ENCODE data around the gene AHI1. TPM values are rescaled to one million over a fixed set of nuclear protein-coding genes. Genes with fewer than 3 reads are reported as not detected.

AHI1 gene
- total and polyA plus RNA-seq, 2 donors (not counting 1 experiment from before 2014, with no cell fraction given): 8.3 to 61.7 TPM

DNA sequence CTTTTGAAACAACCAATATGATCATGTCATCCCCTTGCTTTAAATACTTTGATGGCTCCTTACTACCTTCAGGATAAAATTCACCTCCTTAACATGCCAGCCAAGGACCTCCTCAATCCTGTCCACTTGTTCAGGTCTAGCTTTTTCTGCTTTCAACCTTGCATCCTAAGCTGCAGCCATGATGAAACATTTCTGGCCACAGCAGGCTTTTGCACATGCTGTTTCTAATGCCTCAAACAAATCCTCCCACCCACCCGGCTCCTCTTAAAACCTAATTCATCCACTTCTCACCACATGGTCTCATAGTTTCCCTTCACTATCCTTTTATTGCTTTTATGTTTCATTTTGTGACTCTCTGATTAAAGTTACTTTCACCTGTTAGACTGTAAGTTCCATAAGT is 191.9 kb downstream of the AHI1 start:
- H3K4me3 ChIP-seq (ENCODE audit: control extremely low read depth in 1 of 5, extremely low read depth in 1 of 5, insufficient read depth in 1 of 5, low read depth in 2 of 5, low read length in 4 of 5): no peak overlapping the region
- H3K36me3 ChIP-seq (replicated peaks in 1 of 2; ENCODE audit: control extremely low read depth in 1 of 2, control insufficient read depth in 1 of 2, extremely low read depth in 1 of 2, insufficient read depth in 2 of 2, low read length in 1 of 2): no peaks in the 10 kb centered on the region
- ATAC-seq (ENCODE audit: low read depth) (no peak), DNase-seq (no peak)
- peaks cover 11% of the 10 kb centered on the region for H3K4me1 Mint-ChIP-seq
- H3K79me2 ChIP-seq (ENCODE audit: control insufficient read depth, insufficient read depth, low read length): no peaks in the 10 kb centered on the region
- no peaks in the 10 kb centered on the region for H4K20me1 ChIP-seq (ENCODE audit: control insufficient read depth, insufficient read depth, low read length, poor library complexity, severe bottlenecking)
- H2AFZ ChIP-seq (ENCODE audit: insufficient read depth, low read depth, low read length, poor library complexity, severe bottlenecking): no peak overlapping the region
- intact Hi-C loops (cut with micrococcal nuclease): no loop called here
- H3K27ac Mint-ChIP-seq: no peak overlapping the region
- no peak overlapping the region for H3K4me3 Mint-ChIP-seq
- no peak overlapping the region for H3K4me2 ChIP-seq (replicated peaks; ENCODE audit: low read depth, low read length, poor library complexity, severe bottlenecking)
- no peak overlapping the region for H3K9ac ChIP-seq (ENCODE audit: low read length)
- CTCF ChIA-PET: no interaction called here
- POLR2A ChIA-PET: no interaction called here
- H3K9me3 ChIP-seq (ENCODE audit: control extremely low read depth in 1 of 3, control insufficient read depth in 2 of 3, insufficient read depth in 1 of 3, low read length in 2 of 3): no peaks in the 10 kb centered on the region
- H3K27me3 Mint-ChIP-seq: no peaks in the 10 kb centered on the region
- TF ChIP-seq, protein P1, sequence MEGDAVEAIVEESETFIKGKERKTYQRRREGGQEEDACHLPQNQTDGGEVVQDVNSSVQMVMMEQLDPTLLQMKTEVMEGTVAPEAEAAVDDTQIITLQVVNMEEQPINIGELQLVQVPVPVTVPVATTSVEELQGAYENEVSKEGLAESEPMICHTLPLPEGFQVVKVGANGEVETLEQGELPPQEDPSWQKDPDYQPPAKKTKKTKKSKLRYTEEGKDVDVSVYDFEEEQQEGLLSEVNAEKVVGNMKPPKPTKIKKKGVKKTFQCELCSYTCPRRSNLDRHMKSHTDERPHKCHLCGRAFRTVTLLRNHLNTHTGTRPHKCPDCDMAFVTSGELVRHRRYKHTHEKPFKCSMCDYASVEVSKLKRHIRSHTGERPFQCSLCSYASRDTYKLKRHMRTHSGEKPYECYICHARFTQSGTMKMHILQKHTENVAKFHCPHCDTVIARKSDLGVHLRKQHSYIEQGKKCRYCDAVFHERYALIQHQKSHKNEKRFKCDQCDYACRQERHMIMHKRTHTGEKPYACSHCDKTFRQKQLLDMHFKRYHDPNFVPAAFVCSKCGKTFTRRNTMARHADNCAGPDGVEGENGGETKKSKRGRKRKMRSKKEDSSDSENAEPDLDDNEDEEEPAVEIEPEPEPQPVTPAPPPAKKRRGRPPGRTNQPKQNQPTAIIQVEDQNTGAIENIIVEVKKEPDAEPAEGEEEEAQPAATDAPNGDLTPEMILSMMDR (IDR thresholded peaks at IDR 0.05): no peak
- no peak for TF ChIP-seq EZH2 (IDR thresholded peaks at IDR 0.05; ENCODE audit: borderline replicate concordance, insufficient read depth, low read depth, low read length, poor library complexity, severe bottlenecking)
- WGBS (ENCODE audit: insufficient coverage): no CpG with 5 or more reads among the region's 1 CpG
- H3K27ac ChIP-seq (ENCODE audit: low read length in 2 of 2): no peak overlapping the region
- no peaks in the 10 kb centered on the region for H3K27me3 ChIP-seq (replicated peaks in 1 of 4; ENCODE audit: control extremely low read depth in 1 of 4, control insufficient read depth in 3 of 4, insufficient read depth in 4 of 4, low read length in 3 of 4)
- H3K4me1 ChIP-seq (ENCODE audit: control insufficient read depth in 2 of 2, insufficient read depth in 2 of 2, low read length in 2 of 2): peaks cover 5 to 11% of the 10 kb centered on the region in 2 donors
- no peaks in the 10 kb centered on the region for H3K9me3 Mint-ChIP-seq (ENCODE audit: insufficient read depth)

DNA sequence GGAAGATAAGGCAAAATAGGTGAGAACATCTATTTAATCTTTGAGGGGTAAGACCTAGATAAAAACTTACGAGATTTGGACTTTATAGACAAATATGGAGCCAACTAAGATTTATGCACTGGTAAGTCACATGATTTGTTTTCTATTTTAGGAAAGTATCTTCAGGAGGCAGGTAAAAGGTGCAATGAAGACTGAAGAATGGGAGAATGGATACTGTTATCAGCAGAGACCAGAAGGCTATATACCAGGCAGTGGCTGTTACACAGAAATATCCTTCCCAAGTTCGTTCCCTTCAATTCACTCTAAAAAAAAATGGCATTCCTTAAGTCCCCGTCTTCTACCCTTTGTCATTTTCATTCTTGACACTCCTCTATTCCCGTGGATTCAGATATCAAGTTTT is 192.7 kb downstream of the AHI1 start:
- intact Hi-C loops (cut with micrococcal nuclease): no loop called here
- 86% methylated on average over 2 of the region's 4 CpGs for WGBS (ENCODE audit: insufficient coverage)
- DNase-seq: no peak
- no peak overlapping the region for H2AFZ ChIP-seq (ENCODE audit: insufficient read depth, low read depth, low read length, poor library complexity, severe bottlenecking)
- Mint-ChIP-seq H3K4me3 (no peak overlapping the region), H3K4me1 (peaks cover 11% of the 10 kb centered on the region), H3K9me3 (ENCODE audit: insufficient read depth) (no peaks in the 10 kb centered on the region), H3K27ac (no peak overlapping the region), H3K27me3 (no peaks in the 10 kb centered on the region)
- no peaks in the 10 kb centered on the region for H4K20me1 ChIP-seq (ENCODE audit: control insufficient read depth, insufficient read depth, low read length, poor library complexity, severe bottlenecking)
- TF ChIP-seq EZH2 (IDR thresholded peaks at IDR 0.05; ENCODE audit: borderline replicate concordance, insufficient read depth, low read depth, low read length, poor library complexity, severe bottlenecking): no peak
- H3K27ac ChIP-seq (ENCODE audit: low read length in 2 of 2): no peak overlapping the region
- H3K4me2 ChIP-seq (replicated peaks; ENCODE audit: low read depth, low read length, poor library complexity, severe bottlenecking): no peak overlapping the region
- ChIA-PET POLR2A (no interaction called here), CTCF (no interaction called here)
- ATAC-seq (ENCODE audit: low read depth): no peak
- no peaks in the 10 kb centered on the region for H3K36me3 ChIP-seq (replicated peaks in 1 of 2; ENCODE audit: control extremely low read depth in 1 of 2, control insufficient read depth in 1 of 2, extremely low read depth in 1 of 2, insufficient read depth in 2 of 2, low read length in 1 of 2)
- peaks cover 5 to 11% of the 10 kb centered on the region in 2 donors for H3K4me1 ChIP-seq (ENCODE audit: control insufficient read depth in 2 of 2, insufficient read depth in 2 of 2, low read length in 2 of 2)
- H3K27me3 ChIP-seq (replicated peaks in 1 of 4; ENCODE audit: control extremely low read depth in 1 of 4, control insufficient read depth in 3 of 4, insufficient read depth in 4 of 4, low read length in 3 of 4): no peaks in the 10 kb centered on the region
- H3K9ac ChIP-seq (ENCODE audit: low read length): no peak overlapping the region
- no peaks in the 10 kb centered on the region for H3K79me2 ChIP-seq (ENCODE audit: control insufficient read depth, insufficient read depth, low read length)
- H3K4me3 ChIP-seq (ENCODE audit: control extremely low read depth in 1 of 5, extremely low read depth in 1 of 5, insufficient read depth in 1 of 5, low read depth in 2 of 5, low read length in 4 of 5): no peak overlapping the region
- H3K9me3 ChIP-seq (ENCODE audit: control extremely low read depth in 1 of 3, control insufficient read depth in 2 of 3, insufficient read depth in 1 of 3, low read length in 2 of 3): no peaks in the 10 kb centered on the region

All from B cell (primary cell).